ENCODE data around the gene RARS1. TPM values are rescaled to one million over a fixed set of nuclear protein-coding genes. Genes with fewer than 3 reads are reported as not detected.

RARS1 gene
- total RNA-seq, 4 donors from 2014 or later, result 51.3 to 89.1 (median 75.9) TPM

- Histone ChIP-seq H3K9me3 (no peaks in the 10 kb centered on the region), H3K4me3 (no peak overlapping the region), H3K36me3 (peaks cover 0 to 53% of the 10 kb centered on the region in 2 donors), H3K4me1 (peaks cover 0 to 5% (median 0%) of the 10 kb centered on the region in 3 donors), H3K27ac (no peak overlapping the region), H3K27me3 (no peaks in the 10 kb centered on the region)
- TF ChIP-seq POLR2AphosphoS5 (IDR thresholded peaks at IDR 0.05) (no peak), CTCF (IDR thresholded peaks at IDR 0.05) (no peak), POLR2A (IDR thresholded peaks at IDR 0.05) (no peak), EP300 (IDR thresholded peaks at IDR 0.05) (no peak)
- no peak for ATAC-seq
- WGBS, 2 donors (ENCODE audit: low coverage in 1 of 2), result 94 to 98% methylated on average over 3 to 5 of the region's 7 CpGs
These were observed 63.3 kb downstream of the RARS1 start for GRCh38 chr5:168549554-168549953.

GRCh38 chr5:168550656-168551055 is 64.4 kb downstream of the RARS1 start:
- Histone ChIP-seq H3K36me3 (peaks cover 0 to 61% of the 10 kb centered on the region in 2 donors), H3K4me1 (peaks cover 0 to 5% (median 0%) of the 10 kb centered on the region in 3 donors), H3K4me3 (no peak overlapping the region), H3K27me3 (no peaks in the 10 kb centered on the region), H3K9me3 (no peaks in the 10 kb centered on the region), H3K27ac (no peak overlapping the region)
- no peak for TF ChIP-seq CTCF (IDR thresholded peaks at IDR 0.05)
- ATAC-seq, result no peak

- no peak overlapping the region for H3K27ac ChIP-seq
- ATAC-seq, result no peak
- H3K9me3 ChIP-seq, result no peaks in the 10 kb centered on the region
- H3K27me3 ChIP-seq, result no peaks in the 10 kb centered on the region
- H3K4me3 ChIP-seq, result no peak overlapping the region
- WGBS, 2 donors (ENCODE audit: low coverage in 1 of 2), result 0 to 18% methylated on average over 1 of the region's 1 CpG
- peaks cover 0 to 61% of the 10 kb centered on the region in 2 donors for H3K36me3 ChIP-seq
- no peak for TF ChIP-seq POLR2AphosphoS5 (IDR thresholded peaks at IDR 0.05)
- no peak for TF ChIP-seq EP300 (IDR thresholded peaks at IDR 0.05)
- TF ChIP-seq CTCF (IDR thresholded peaks at IDR 0.05), result no peak
- TF ChIP-seq POLR2A (IDR thresholded peaks at IDR 0.05), result no peak
- H3K4me1 ChIP-seq, result peaks cover 0 to 5% (median 0%) of the 10 kb centered on the region in 3 donors
These were observed 65.9 kb downstream of the RARS1 start for GRCh38 chr5:168552146-168552545.

- Histone ChIP-seq H3K9me3 (no peaks in the 10 kb centered on the region), H3K4me1 (peaks cover 0 to 5% (median 0%) of the 10 kb centered on the region in 3 donors), H3K27ac (no peak overlapping the region), H3K4me3 (no peak overlapping the region), H3K27me3 (no peaks in the 10 kb centered on the region), H3K36me3 (peaks cover 1 to 69% of the 10 kb centered on the region in 2 donors)
- no peak for TF ChIP-seq POLR2A (IDR thresholded peaks at IDR 0.05)
- 100% methylated on average over 2 of the region's 2 CpGs for WGBS, 2 donors (ENCODE audit: low coverage in 1 of 2)
- no peak for ATAC-seq
These were observed 67.3 kb downstream of the RARS1 start for GRCh38 chr5:168553377-168554130.

GRCh38 chr5:168557389-168557788 is 71.1 kb downstream of the RARS1 start:
- H3K36me3 ChIP-seq, result peaks cover 4 to 85% of the 10 kb centered on the region in 2 donors
- no peaks in the 10 kb centered on the region for H3K27me3 ChIP-seq
- H3K4me1 ChIP-seq, result peaks cover 0 to 9% (median 0%) of the 10 kb centered on the region in 3 donors
- H3K9me3 ChIP-seq, result no peaks in the 10 kb centered on the region
- no peak overlapping the region for H3K27ac ChIP-seq
- no peak for ATAC-seq
- WGBS, 2 donors (ENCODE audit: low coverage in 1 of 2), result 83 to 97% methylated on average over 2 of the region's 2 CpGs
- TF ChIP-seq CTCF (IDR thresholded peaks at IDR 0.05) (no peak), EP300 (IDR thresholded peaks at IDR 0.05) (no peak), POLR2AphosphoS5 (IDR thresholded peaks at IDR 0.05) (no peak), POLR2A (IDR thresholded peaks at IDR 0.05) (no peak)
- H3K4me3 ChIP-seq, result no peak overlapping the region

All from gastroesophageal sphincter (tissue), 4 donors.